ENCODE results near the gene ADRA2B. TPM values are rescaled to one million over a fixed set of nuclear protein-coding genes. Genes with fewer than 3 reads are reported as not detected.

ADRA2B gene
- total RNA-seq, 1 experiment from 2014 or later, result 0.03 TPM

GRCh38 chr2:96129528-96130120 is 13.3 kb upstream of the ADRA2B start:
- H3K4me3 ChIP-seq, result no peak overlapping the region
- no peak for DNase-seq
- no peaks in the 10 kb centered on the region for H3K36me3 ChIP-seq
- H3K27me3 ChIP-seq, result no peaks in the 10 kb centered on the region
- no peaks in the 10 kb centered on the region for H3K9me3 ChIP-seq

- DNase-seq, result no peak
- no peaks in the 10 kb centered on the region for H3K9me3 ChIP-seq
- no peaks in the 10 kb centered on the region for H3K36me3 ChIP-seq
- no peaks in the 10 kb centered on the region for H3K27me3 ChIP-seq
- H3K4me3 ChIP-seq, result no peak overlapping the region
Measured at GRCh38 chr2:96128456-96128855, 12.1 kb upstream of the ADRA2B start.

- DNase-seq, result no peak
- H3K36me3 ChIP-seq, result no peaks in the 10 kb centered on the region
- H3K27me3 ChIP-seq, result no peaks in the 10 kb centered on the region; the same call in 1 of the 2 replicates
- H3K4me3 ChIP-seq, result no peak overlapping the region
- H3K9me3 ChIP-seq, result no peaks in the 10 kb centered on the region
Measured at GRCh38 chr2:96124406-96125265, 8.3 kb upstream of the ADRA2B start.

- Histone ChIP-seq H3K4me3 (no peak overlapping the region), H3K9me3 (no peaks in the 10 kb centered on the region), H3K36me3 (no peaks in the 10 kb centered on the region), H3K27me3 (no peaks in the 10 kb centered on the region; the same call in 1 of the 2 replicates)
- DNase-seq, result no peak
Measured at GRCh38 chr2:96123936-96124335, 7.6 kb upstream of the ADRA2B start.

GRCh38 chr2:96123290-96123689 is 6.9 kb upstream of the ADRA2B start:
- DNase-seq, result no peak
- no peaks in the 10 kb centered on the region for H3K36me3 ChIP-seq
- no peaks in the 10 kb centered on the region for H3K9me3 ChIP-seq
- no peak overlapping the region for H3K4me3 ChIP-seq
- H3K27me3 ChIP-seq, result no peaks in the 10 kb centered on the region; the same call in 1 of the 2 replicates

GRCh38 chr2:96122391-96122790 is 6.0 kb upstream of the ADRA2B start:
- H3K36me3 ChIP-seq, result no peaks in the 10 kb centered on the region
- no peaks in the 10 kb centered on the region; the same call in 1 of the 2 replicates for H3K27me3 ChIP-seq
- no peak for DNase-seq
- no peaks in the 10 kb centered on the region for H3K9me3 ChIP-seq
- no peak overlapping the region for H3K4me3 ChIP-seq

GRCh38 chr2:96121414-96121813 is 5.0 kb upstream of the ADRA2B start:
- Histone ChIP-seq H3K9me3 (no peaks in the 10 kb centered on the region), H3K27me3 (no peaks in the 10 kb centered on the region; the same call in 1 of the 2 replicates), H3K4me3 (no peak overlapping the region), H3K36me3 (no peaks in the 10 kb centered on the region)
- DNase-seq, result no peak

- no peaks in the 10 kb centered on the region for H3K36me3 ChIP-seq
- DNase-seq, result no peak
- no peak overlapping the region for H3K4me3 ChIP-seq
- no peaks in the 10 kb centered on the region for H3K9me3 ChIP-seq
- H3K27me3 ChIP-seq, result no peaks in the 10 kb centered on the region; the same call in 1 of the 2 replicates
Measured at GRCh38 chr2:96120991-96121390, 4.6 kb upstream of the ADRA2B start.

GRCh38 chr2:96120091-96120720 is 3.8 kb upstream of the ADRA2B start:
- H3K27me3 ChIP-seq, result no peaks in the 10 kb centered on the region; the same call in 1 of the 2 replicates
- H3K4me3 ChIP-seq, result no peak overlapping the region
- no peak for DNase-seq
- H3K9me3 ChIP-seq, result no peaks in the 10 kb centered on the region
- no peaks in the 10 kb centered on the region for H3K36me3 ChIP-seq

- no peak for DNase-seq
- Histone ChIP-seq H3K4me3 (no peak overlapping the region), H3K9me3 (no peaks in the 10 kb centered on the region), H3K36me3 (no peaks in the 10 kb centered on the region), H3K27me3 (no peaks in the 10 kb centered on the region; the same call in 1 of the 2 replicates)
Measured at GRCh38 chr2:96119389-96119751, 3.0 kb upstream of the ADRA2B start.

- no peak for DNase-seq
- no peak overlapping the region for H3K4me3 ChIP-seq
- no peaks in the 10 kb centered on the region for H3K9me3 ChIP-seq
- H3K27me3 ChIP-seq, result no peaks in the 10 kb centered on the region; the same call in 1 of the 2 replicates
- H3K36me3 ChIP-seq, result no peaks in the 10 kb centered on the region
Measured at GRCh38 chr2:96118698-96119388, 2.5 kb upstream of the ADRA2B start.

- Histone ChIP-seq H3K27me3 (no peaks in the 10 kb centered on the region; the same call in 1 of the 2 replicates), H3K36me3 (no peaks in the 10 kb centered on the region), H3K4me3 (no peak overlapping the region), H3K9me3 (no peaks in the 10 kb centered on the region)
- DNase-seq, result no peak
Measured at GRCh38 chr2:96117701-96118588, 1.6 kb upstream of the ADRA2B start.

- Histone ChIP-seq H3K4me3 (peak overlapping the region; percentile 34; the same call in 1 of the 2 replicates), H3K27me3 (no peaks in the 10 kb centered on the region; the same call in 1 of the 2 replicates), H3K36me3 (no peaks in the 10 kb centered on the region), H3K9me3 (no peaks in the 10 kb centered on the region)
- DNase-seq, result peak; percentile 41
Measured at GRCh38 chr2:96116879-96117533, 635 bp upstream of the ADRA2B start.

GRCh38 chr2:96115631-96116423 is 544 bp downstream of the ADRA2B start:
- Histone ChIP-seq H3K9me3 (no peaks in the 10 kb centered on the region), H3K27me3 (no peaks in the 10 kb centered on the region; the same call in 1 of the 2 replicates), H3K36me3 (no peaks in the 10 kb centered on the region), H3K4me3 (no peak overlapping the region)
- DNase-seq, result no peak

All from MG63 (cell line).